OCI-LY7 (cell line): Measurements from ENCODE around the gene MSTN.

Source experiments
- EZH2phosphoT487 ChIP-seq: fragments of 200-600 bp; sonication (generic); IDR thresholded peaks from 2 replicates; pipeline ENCODE4 v1.6.1; 2018; ENCODE audit warnings: low read depth, borderline replicate concordance, mild to moderate bottlenecking, mixed run types, antibody characterized with exemption, low read length, moderate library complexity, mixed read lengths
- TF ChIP-seq, protein P1 (sequence below): fragments of 200-600 bp; sonication (generic); conservative IDR thresholded peaks from 2 replicates; pipeline ENCODE4 v1.5.1; 2014; ENCODE audit warnings: mild to moderate bottlenecking, antibody characterized with exemption, low read length, moderate library complexity, mixed read lengths

DNA sequence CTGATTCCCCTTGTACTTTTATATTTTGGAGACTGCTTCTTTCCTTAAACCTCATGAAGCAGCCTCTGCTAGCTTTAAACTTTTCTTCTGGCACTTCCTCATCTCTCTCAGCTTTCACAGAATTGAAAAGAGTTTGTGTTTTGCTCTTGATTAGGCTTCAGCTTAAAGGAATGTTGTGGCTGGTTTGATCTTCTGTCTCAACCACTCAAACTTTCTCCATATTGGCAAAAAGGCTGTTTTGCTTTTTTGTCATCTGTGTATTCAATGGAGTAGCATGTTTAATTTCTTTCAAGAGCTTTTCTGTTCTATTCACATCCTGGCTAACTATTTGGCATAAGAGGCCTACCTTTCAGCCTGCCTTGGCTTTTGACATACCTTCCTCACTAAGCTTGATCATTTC lies 36.3 kb upstream of the MSTN start:
- TF ChIP-seq, protein P1, sequence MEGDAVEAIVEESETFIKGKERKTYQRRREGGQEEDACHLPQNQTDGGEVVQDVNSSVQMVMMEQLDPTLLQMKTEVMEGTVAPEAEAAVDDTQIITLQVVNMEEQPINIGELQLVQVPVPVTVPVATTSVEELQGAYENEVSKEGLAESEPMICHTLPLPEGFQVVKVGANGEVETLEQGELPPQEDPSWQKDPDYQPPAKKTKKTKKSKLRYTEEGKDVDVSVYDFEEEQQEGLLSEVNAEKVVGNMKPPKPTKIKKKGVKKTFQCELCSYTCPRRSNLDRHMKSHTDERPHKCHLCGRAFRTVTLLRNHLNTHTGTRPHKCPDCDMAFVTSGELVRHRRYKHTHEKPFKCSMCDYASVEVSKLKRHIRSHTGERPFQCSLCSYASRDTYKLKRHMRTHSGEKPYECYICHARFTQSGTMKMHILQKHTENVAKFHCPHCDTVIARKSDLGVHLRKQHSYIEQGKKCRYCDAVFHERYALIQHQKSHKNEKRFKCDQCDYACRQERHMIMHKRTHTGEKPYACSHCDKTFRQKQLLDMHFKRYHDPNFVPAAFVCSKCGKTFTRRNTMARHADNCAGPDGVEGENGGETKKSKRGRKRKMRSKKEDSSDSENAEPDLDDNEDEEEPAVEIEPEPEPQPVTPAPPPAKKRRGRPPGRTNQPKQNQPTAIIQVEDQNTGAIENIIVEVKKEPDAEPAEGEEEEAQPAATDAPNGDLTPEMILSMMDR: no peak
- no peak for TF ChIP-seq EZH2phosphoT487
